ENCODE data around the gene IL1R2. TPM values are rescaled to one million over a fixed set of nuclear protein-coding genes. Genes with fewer than 3 reads are reported as not detected.

IL1R2 gene
- total RNA-seq, 2 donors from 2014 or later = 0.73 TPM; not detected in 1

DNA sequence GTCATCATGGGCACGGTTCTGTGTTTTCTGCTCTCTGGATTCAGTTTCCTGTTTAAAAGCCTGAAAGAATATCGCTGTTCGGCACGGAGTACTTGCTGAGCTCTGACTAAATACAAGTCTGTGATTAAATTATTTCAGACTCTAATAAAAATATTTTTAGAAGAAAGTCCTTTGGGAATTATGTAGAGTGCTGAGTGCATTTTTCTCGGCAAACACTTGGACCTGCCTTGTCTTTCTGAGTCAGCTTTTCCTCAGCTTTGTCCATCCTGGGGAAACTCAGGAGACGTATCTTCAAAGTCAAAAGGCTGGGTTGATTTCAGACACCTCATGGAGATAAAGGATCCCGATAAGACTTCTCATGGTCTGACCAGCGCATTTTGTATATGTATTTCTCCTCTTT, 45.9 kb downstream of the IL1R2 start:
- Mint-ChIP-seq H3K4me1 (peaks cover 3% of the 10 kb centered on the region), H3K4me3 (no peak overlapping the region), H3K27me3 (ENCODE audit: insufficient read depth) (peaks cover 8% of the 10 kb centered on the region), H3K36me3 (ENCODE audit: low read depth) (no peaks in the 10 kb centered on the region), H3K27ac (no peak overlapping the region), H3K9me3 (no peaks in the 10 kb centered on the region)
- no peak for DNase-seq
- Histone ChIP-seq H3K4me1 (ENCODE audit: control insufficient read depth, insufficient read depth, low read length) (no peaks in the 10 kb centered on the region), H3K27me3 (ENCODE audit: control insufficient read depth, insufficient read depth, low read length, poor library complexity, severe bottlenecking) (no peaks in the 10 kb centered on the region), H3K9ac (ENCODE audit: extremely low read depth, low read length, poor library complexity, severe bottlenecking) (no peak overlapping the region), H3K27ac (ENCODE audit: low read depth, low read length) (no peak overlapping the region), H3K9me3 (ENCODE audit: control insufficient read depth, low read length) (no peaks in the 10 kb centered on the region), H3K36me3 (ENCODE audit: control insufficient read depth, insufficient read depth, low read length) (no peaks in the 10 kb centered on the region), H3K4me3 (ENCODE audit: low read length) (no peak overlapping the region)
- TF ChIP-seq, protein P1, sequence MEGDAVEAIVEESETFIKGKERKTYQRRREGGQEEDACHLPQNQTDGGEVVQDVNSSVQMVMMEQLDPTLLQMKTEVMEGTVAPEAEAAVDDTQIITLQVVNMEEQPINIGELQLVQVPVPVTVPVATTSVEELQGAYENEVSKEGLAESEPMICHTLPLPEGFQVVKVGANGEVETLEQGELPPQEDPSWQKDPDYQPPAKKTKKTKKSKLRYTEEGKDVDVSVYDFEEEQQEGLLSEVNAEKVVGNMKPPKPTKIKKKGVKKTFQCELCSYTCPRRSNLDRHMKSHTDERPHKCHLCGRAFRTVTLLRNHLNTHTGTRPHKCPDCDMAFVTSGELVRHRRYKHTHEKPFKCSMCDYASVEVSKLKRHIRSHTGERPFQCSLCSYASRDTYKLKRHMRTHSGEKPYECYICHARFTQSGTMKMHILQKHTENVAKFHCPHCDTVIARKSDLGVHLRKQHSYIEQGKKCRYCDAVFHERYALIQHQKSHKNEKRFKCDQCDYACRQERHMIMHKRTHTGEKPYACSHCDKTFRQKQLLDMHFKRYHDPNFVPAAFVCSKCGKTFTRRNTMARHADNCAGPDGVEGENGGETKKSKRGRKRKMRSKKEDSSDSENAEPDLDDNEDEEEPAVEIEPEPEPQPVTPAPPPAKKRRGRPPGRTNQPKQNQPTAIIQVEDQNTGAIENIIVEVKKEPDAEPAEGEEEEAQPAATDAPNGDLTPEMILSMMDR (conservative IDR thresholded peaks at IDR 0.05) = no peak
- 90 to 92% methylated on average over 5 to 8 of the region's 8 CpGs for WGBS, 2 experiments (ENCODE audit: insufficient coverage in 1 of 2, insufficient read length in 1 of 2)

GRCh38 chr2:102040229-102040628, 48.5 kb downstream of the IL1R2 start:
- Mint-ChIP-seq H3K4me1 (no peaks in the 10 kb centered on the region), H3K27ac (no peak overlapping the region), H3K9me3 (no peaks in the 10 kb centered on the region), H3K27me3 (ENCODE audit: insufficient read depth) (peaks cover 8% of the 10 kb centered on the region), H3K4me3 (no peak overlapping the region), H3K36me3 (ENCODE audit: low read depth) (no peaks in the 10 kb centered on the region)
- no peak for DNase-seq
- no peak overlapping the region for H3K27ac ChIP-seq (ENCODE audit: low read depth, low read length)
- no peaks in the 10 kb centered on the region for H3K27me3 ChIP-seq (ENCODE audit: control insufficient read depth, insufficient read depth, low read length, poor library complexity, severe bottlenecking)
- H3K9ac ChIP-seq (ENCODE audit: extremely low read depth, low read length, poor library complexity, severe bottlenecking) = no peak overlapping the region
- no peaks in the 10 kb centered on the region for H3K9me3 ChIP-seq (ENCODE audit: control insufficient read depth, low read length)
- TF ChIP-seq, protein P1 (conservative IDR thresholded peaks at IDR 0.05) = no peak
- H3K4me3 ChIP-seq (ENCODE audit: low read length) = no peak overlapping the region
- no peaks in the 10 kb centered on the region for H3K4me1 ChIP-seq (ENCODE audit: control insufficient read depth, insufficient read depth, low read length)
- no peaks in the 10 kb centered on the region for H3K36me3 ChIP-seq (ENCODE audit: control insufficient read depth, insufficient read depth, low read length)
- WGBS, 2 experiments (ENCODE audit: insufficient coverage in 1 of 2, insufficient read length in 1 of 2) = 87 to 95% methylated on average over 3 of the region's 3 CpGs

- Mint-ChIP-seq H3K27me3 (ENCODE audit: insufficient read depth) (peaks cover 8% of the 10 kb centered on the region), H3K4me3 (no peak overlapping the region), H3K9me3 (no peaks in the 10 kb centered on the region), H3K4me1 (no peaks in the 10 kb centered on the region), H3K36me3 (ENCODE audit: low read depth) (no peaks in the 10 kb centered on the region), H3K27ac (no peak overlapping the region)
- Histone ChIP-seq H3K27ac (ENCODE audit: low read depth, low read length) (no peak overlapping the region), H3K4me3 (ENCODE audit: low read length) (no peak overlapping the region), H3K36me3 (ENCODE audit: control insufficient read depth, insufficient read depth, low read length) (no peaks in the 10 kb centered on the region), H3K9ac (ENCODE audit: extremely low read depth, low read length, poor library complexity, severe bottlenecking) (no peak overlapping the region), H3K27me3 (ENCODE audit: control insufficient read depth, insufficient read depth, low read length, poor library complexity, severe bottlenecking) (no peaks in the 10 kb centered on the region), H3K4me1 (ENCODE audit: control insufficient read depth, insufficient read depth, low read length) (no peaks in the 10 kb centered on the region), H3K9me3 (ENCODE audit: control insufficient read depth, low read length) (no peaks in the 10 kb centered on the region)
- DNase-seq = no peak
- WGBS, 2 experiments (ENCODE audit: insufficient coverage in 1 of 2, insufficient read length in 1 of 2) = 75 to 89% methylated on average over 2 of the region's 2 CpGs
- TF ChIP-seq, protein P1 (conservative IDR thresholded peaks at IDR 0.05) = no peak
Measured at GRCh38 chr2:102041351-102041750, 49.6 kb downstream of the IL1R2 start.

Measured in endodermal cell (in vitro differentiated cells).